Stimulated activated naive B cell treated with anti-CD40 and anti-IgM and Interleukin-4, amounts not matched to agents 10 μg/mL and 1 μg/mL and 100 μg/mL, for 72 hours (primary cell): ENCODE results near the gene RCSD1.
"Not testable (repeated sequence)": the region's sequence is repeated elsewhere in the genome, so short reads cannot be mapped to it uniquely, and the experiment has no call there.

Experiments
- ATAC-seq, 2 donors: fragments of 150-1000 bp; cut with Tn5 transposase; replicated peaks; 2 replicates each; pipeline ENCODE4 v1.10.0; 2021; ENCODE audit warnings: moderate library complexity in 1 of 2
- DNase-seq: peaks from one replicate; pipeline ENCODE4 v3.0.0; 2021
- H3K27ac Mint-ChIP-seq: one replicate; pipeline ENCODE4 v1.8.0; 2022; ENCODE audit warnings: mild to moderate bottlenecking, mixed read lengths
- H3K27me3 Mint-ChIP-seq, 2 donors: one replicate each; pipeline ENCODE4 v1.8.0; 2022; ENCODE audit warnings: mixed read lengths in 2 of 2
- H3K36me3 Mint-ChIP-seq, 2 donors: one replicate each; pipeline ENCODE4 v1.8.0; 2022; ENCODE audit warnings: mixed read lengths in 2 of 2, mild to moderate bottlenecking in 1 of 2
- H3K4me1 Mint-ChIP-seq, 2 donors: one replicate each; pipeline ENCODE4 v1.8.0; 2022; ENCODE audit warnings: mixed read lengths in 2 of 2, mild to moderate bottlenecking in 1 of 2
- H3K4me3 Mint-ChIP-seq, 2 donors: one replicate each; pipeline ENCODE4 v1.8.0; 2022; ENCODE audit warnings: mild to moderate bottlenecking in 2 of 2, mixed read lengths in 2 of 2, moderate library complexity in 1 of 2
- H3K9me3 Mint-ChIP-seq, 2 donors: one replicate each; pipeline ENCODE4 v1.8.0; 2022; ENCODE audit warnings: mixed read lengths in 2 of 2, mild to moderate bottlenecking in 1 of 2

The RCSD1 gene

DNA sequence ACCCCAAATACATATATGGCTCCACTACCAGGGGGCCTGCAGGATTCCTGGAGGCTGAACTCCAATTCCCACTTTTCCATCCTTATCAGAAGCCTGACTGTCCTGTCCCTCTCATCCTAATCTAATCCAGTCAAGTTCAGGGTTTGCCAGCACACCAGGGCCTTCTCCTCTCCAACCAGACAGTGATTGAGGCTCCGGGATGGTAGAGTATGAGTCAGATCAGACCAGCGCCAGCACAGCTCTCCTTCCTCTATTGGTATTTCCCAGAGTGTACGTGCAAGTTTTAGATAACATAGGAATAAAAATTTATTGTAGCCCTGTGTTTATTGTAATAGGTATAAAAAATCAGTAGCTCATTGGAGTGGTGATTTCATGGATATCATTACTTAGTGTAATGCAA, 24.5 kb upstream of the RCSD1 start:
- H3K27ac Mint-ChIP-seq, result no peak overlapping the region
- peaks cover 8 to 9% of the 10 kb centered on the region in 2 donors for H3K9me3 Mint-ChIP-seq
- ATAC-seq (no peak), DNase-seq (no peak)
- no peaks in the 10 kb centered on the region for H3K27me3 Mint-ChIP-seq
- H3K36me3 Mint-ChIP-seq, result peaks cover 6 to 17% of the 10 kb centered on the region in 2 donors
- no peak overlapping the region for H3K4me3 Mint-ChIP-seq
- peaks cover 33% of the 10 kb centered on the region in 2 donors for H3K4me1 Mint-ChIP-seq

DNA sequence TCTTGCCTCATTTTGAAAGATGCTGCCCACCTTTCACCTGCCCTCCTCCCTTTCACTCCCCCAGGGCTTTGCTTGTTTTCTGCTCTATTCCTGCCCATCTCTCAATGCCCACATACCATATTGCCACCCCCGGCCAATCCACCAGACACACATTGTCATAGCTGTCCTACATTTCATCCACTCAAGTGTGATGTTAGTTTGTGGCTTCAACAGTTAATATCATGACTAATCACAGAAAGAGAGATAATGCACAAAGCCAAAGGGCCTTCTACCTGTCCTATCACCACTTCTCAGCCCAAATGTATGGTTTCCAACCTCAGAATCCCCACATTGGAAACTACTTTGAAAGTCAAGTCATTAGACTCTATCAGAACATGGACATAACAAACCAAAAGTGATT, 18.0 kb upstream of the RCSD1 start:
- ATAC-seq, result peak; percentile 34 to 56
- Mint-ChIP-seq H3K36me3 (peaks cover 4 to 15% of the 10 kb centered on the region in 2 donors), H3K4me3 (no peak overlapping the region), H3K9me3 (peaks cover 9 to 10% of the 10 kb centered on the region in 2 donors), H3K4me1 (peaks cover 32 to 42% of the 10 kb centered on the region in 2 donors), H3K27ac (no peak overlapping the region), H3K27me3 (no peaks in the 10 kb centered on the region)
- no peak for DNase-seq

DNA sequence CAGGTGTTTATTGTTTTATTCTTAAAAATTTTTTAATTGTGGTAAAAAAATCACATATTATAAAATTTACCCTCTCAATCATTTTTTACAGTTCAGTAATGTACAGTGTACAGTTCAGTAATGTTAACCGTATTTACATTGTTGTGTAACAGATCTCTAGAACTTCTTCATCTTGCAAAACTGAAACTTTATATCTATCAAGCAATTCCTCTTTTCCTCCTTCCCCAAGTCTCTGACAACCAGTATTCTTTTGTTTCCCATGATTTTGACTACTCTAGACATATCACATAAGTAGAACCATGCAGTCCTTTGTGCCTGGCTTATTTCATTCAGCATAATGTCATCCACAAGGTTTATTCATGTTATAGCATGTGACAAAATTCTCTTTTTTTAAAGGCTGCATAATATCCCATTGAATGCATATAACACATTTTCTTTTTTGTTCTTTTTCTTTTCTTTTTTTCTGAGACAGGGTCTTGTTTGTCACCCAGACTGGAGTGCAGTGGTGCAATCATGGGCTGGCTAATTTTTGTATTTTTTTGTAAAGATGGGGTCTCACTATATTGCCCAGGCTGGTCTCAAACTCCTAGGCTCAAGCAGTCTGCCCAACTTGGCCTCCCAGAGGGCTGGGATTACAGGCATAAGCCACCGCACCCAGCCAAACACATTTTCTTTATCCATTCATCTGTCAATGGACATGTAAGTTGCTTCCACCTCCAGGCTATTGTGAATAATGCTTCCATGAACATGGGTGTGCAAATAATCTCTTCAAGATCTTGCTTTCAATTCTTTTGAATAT, 17.2 kb upstream of the RCSD1 start:
- ATAC-seq (no peak), DNase-seq (no peak)
- Mint-ChIP-seq H3K27ac (no peak overlapping the region), H3K4me1 (peaks cover 39 to 50% of the 10 kb centered on the region in 2 donors), H3K36me3 (peaks cover 0 to 9% of the 10 kb centered on the region in 2 donors), H3K27me3 (no peaks in the 10 kb centered on the region), H3K4me3 (no peak overlapping the region), H3K9me3 (peaks cover 4 to 5% of the 10 kb centered on the region in 2 donors)

DNA sequence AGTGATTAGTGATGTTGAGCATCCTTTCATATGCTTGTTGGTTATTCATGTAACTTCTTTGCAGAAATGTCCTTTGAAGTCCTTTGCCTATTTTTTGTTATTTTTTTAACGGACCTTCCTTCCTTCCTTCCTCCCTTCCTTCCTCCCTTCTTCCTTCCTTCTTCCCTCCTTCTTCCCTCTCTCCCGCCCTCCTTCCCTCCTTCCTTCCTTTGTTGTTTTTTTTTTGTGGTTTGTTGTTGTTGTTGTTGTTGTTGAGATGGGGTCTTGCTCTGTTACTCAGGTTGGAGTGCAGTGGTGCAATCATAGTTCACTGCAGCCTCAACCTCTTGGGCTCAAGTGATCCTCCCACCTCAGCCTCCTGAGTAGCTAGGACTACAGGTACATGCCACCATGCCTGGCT, 16.0 kb upstream of the RCSD1 start:
- Mint-ChIP-seq H3K4me1 (peaks cover 51 to 62% of the 10 kb centered on the region in 2 donors), H3K27ac (peak overlapping the region; percentile 82), H3K4me3 (peak overlapping the region in 1 of 2 donors; percentile 7)
- not testable (repeated sequence) for H3K27me3 Mint-ChIP-seq, ATAC-seq, H3K9me3 Mint-ChIP-seq, H3K36me3 Mint-ChIP-seq, DNase-seq

DNA sequence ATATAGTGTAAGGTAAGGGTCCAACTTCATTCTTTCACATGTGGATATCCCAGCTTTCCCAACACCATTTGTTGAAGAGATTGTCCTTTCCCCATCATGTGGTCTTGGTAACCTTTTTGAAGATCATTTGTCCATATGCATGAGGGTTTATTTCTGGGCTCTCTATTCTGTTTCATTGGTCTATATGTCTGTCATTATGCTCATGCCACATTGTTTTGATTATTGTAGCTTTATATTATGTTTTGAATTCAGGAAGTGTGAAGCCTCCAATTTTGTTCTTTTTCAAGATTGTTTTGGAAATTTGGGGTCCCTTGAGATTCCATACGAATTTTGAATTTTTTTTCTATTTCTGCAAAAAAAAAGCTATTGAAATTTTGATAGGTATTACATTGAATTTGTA, 15.2 kb upstream of the RCSD1 start:
- H3K27ac Mint-ChIP-seq, result no peak overlapping the region

DNA sequence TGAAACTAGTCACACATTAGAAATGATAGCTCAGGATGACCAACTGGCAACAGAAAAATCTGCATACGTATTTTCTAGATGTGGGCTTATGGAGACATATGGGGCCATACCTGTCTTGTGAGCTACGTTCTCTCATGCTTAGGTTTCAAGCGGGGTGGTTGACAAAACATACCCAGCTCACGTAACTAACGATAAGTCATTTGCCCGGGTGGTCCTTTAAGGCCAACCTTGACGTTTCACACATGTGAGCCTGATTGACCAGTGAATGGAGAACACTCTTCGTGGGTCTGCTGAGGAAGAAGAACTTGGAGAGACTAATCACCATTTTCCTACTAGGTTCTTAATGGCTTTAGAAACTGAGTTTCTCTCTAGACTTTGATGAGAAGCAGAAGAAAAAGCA, 13.5 kb upstream of the RCSD1 start:
- Mint-ChIP-seq H3K27ac (peak overlapping the region; percentile 75), H3K4me1 (peaks cover 51 to 76% of the 10 kb centered on the region in 2 donors), H3K9me3 (peaks cover 2 to 4% of the 10 kb centered on the region in 2 donors), H3K36me3 (peaks cover 0 to 4% of the 10 kb centered on the region in 2 donors), H3K27me3 (no peaks in the 10 kb centered on the region), H3K4me3 (peak overlapping the region; percentile 63 to 74)
- no peak for DNase-seq
- ATAC-seq, result no peak

More for the DNA sequence above, 15.2 kb upstream of the RCSD1 start:
- no peaks in the 10 kb centered on the region for H3K27me3 Mint-ChIP-seq
- H3K36me3 Mint-ChIP-seq, result peaks cover 0 to 4% of the 10 kb centered on the region in 2 donors
- ATAC-seq (no peak), DNase-seq (no peak)
- no peak overlapping the region for H3K4me3 Mint-ChIP-seq
- peaks cover 2 to 4% of the 10 kb centered on the region in 2 donors for H3K9me3 Mint-ChIP-seq
- H3K4me1 Mint-ChIP-seq, result peaks cover 48 to 71% of the 10 kb centered on the region in 2 donors

DNA sequence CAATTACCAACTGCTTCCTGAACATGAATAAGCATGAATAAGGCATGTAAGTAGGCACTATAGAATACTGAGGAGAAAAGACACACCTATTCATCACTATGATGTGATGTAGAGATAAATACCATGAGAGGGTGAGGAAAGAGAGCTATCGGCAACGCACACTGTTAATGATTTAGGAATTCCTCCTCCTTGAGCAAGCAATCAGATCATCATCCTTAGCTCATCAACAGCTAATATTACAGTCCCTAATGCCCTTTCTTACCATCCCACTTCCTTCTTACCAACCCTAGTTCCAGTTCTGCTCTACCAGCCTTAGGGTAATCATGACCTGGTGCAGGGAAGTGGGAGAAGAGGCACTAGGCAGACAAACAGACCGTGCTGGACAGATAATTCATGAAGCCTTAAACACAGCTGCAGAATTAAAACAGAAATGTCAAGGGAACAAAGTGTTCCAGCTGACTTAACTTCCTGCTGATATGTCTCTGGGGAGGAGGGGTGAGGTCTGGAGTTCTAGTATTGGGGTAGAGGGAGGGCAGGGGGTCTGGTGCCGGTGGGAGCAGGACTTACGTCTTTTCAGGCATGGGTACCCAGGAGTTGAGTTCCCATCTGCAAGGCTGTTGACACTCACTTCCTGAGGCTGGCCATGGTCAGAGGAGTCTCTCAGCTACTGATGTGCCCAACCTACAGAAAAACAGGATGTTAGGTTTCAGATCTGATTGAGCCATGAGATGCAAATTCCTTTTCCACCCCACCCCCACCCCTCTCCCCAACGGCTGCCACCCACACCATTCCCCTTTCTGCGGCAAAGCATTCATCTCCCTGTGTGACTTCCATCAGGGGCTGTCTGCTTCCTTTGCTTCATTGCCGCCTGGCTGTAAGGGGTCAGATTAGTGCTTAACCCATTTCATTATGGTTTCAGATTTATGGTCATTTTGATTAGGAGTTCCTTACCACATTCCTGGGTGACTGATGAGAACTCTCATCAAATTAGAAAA, 12.6 kb upstream of the RCSD1 start:
- H3K9me3 Mint-ChIP-seq, result peaks cover 2 to 4% of the 10 kb centered on the region in 2 donors
- no peaks in the 10 kb centered on the region for H3K27me3 Mint-ChIP-seq
- peaks cover 0 to 4% of the 10 kb centered on the region in 2 donors for H3K36me3 Mint-ChIP-seq
- peak overlapping the region; percentile 75 for H3K27ac Mint-ChIP-seq
- peak overlapping the region; percentile 63 to 74 for H3K4me3 Mint-ChIP-seq
- peak; percentile 77 for DNase-seq
- peak; percentile 85 to 87 for ATAC-seq
- H3K4me1 Mint-ChIP-seq, result peaks cover 47 to 72% of the 10 kb centered on the region in 2 donors

DNA sequence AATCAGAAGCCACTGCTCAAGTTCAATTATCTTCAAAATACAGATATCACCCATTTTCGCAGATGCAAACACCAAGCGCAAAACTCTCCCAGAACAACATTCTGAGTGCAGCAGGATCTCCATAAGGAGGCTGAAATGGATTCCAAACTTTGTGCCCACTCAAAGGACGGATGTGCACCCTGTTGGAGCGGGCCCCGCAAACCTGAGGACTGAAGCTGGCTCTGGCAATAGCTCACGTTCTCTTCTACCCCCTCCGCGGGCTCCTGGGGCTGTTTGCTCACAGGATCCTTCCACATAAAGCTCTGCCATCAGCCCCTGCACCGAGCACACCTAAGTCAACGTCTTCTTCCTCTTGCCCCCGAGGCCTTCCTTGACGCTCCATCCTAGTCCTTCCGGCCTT, 11.7 kb upstream of the RCSD1 start:
- peaks cover 2 to 4% of the 10 kb centered on the region in 2 donors for H3K9me3 Mint-ChIP-seq
- H3K36me3 Mint-ChIP-seq, result peaks cover 0 to 4% of the 10 kb centered on the region in 2 donors
- ATAC-seq, result no peak
- peak overlapping the region; percentile 75 for H3K27ac Mint-ChIP-seq
- no peaks in the 10 kb centered on the region for H3K27me3 Mint-ChIP-seq
- DNase-seq, result no peak
- H3K4me3 Mint-ChIP-seq, result peak overlapping the region; percentile 63 to 74
- peaks cover 47 to 73% of the 10 kb centered on the region in 2 donors for H3K4me1 Mint-ChIP-seq

DNA sequence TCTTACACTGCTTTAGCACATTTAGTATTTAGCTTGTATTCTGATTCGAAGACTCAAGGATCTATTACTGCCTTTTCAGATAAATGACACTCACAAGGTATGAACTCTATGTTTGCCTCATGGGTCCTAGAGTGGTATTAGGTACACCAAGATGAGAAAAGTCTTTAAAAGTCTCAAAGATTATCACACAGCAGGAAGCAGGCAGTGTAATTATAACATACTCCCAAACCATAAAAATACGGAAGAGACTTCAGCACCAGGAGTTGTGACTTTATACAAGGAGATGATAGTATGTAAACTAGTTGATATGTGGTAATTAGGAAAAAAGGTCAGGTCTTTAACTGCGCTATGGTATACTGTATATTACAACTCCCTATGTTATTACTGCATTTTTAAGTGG, 11.2 kb upstream of the RCSD1 start:
- Mint-ChIP-seq H3K9me3 (peaks cover 2 to 4% of the 10 kb centered on the region in 2 donors), H3K27me3 (no peaks in the 10 kb centered on the region), H3K36me3 (peaks cover 0 to 4% of the 10 kb centered on the region in 2 donors), H3K4me1 (peaks cover 48 to 74% of the 10 kb centered on the region in 2 donors), H3K4me3 (peak overlapping the region; percentile 11 to 46), H3K27ac (peak overlapping the region; percentile 75)
- ATAC-seq (no peak), DNase-seq (no peak)

DNA sequence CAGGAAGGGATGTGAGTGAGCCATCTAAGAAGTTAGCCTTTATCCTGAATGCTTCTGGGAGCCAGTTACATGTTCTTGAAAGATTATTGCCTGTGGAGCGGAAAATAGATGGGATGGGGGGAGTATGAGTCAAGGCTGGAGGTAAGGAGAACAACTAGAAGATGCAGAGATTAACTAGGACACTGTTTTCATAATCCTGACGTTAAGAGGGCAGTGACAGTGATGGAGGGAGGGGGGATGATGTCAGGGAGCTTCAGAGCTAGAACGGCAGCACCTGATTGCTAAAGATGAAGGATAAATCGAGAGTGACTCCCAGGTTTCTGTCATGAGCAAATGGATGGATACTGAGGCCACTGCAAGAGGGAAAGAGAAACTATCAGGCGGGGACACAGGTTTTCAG, 10.0 kb upstream of the RCSD1 start:
- no peaks in the 10 kb centered on the region for H3K36me3 Mint-ChIP-seq
- peaks cover 50 to 77% of the 10 kb centered on the region in 2 donors for H3K4me1 Mint-ChIP-seq
- DNase-seq, result no peak
- peak overlapping the region; percentile 72 for H3K27ac Mint-ChIP-seq
- no peak for ATAC-seq
- H3K9me3 Mint-ChIP-seq, result no peaks in the 10 kb centered on the region
- H3K4me3 Mint-ChIP-seq, result peak overlapping the region; percentile 47 to 59
- no peaks in the 10 kb centered on the region for H3K27me3 Mint-ChIP-seq

DNA sequence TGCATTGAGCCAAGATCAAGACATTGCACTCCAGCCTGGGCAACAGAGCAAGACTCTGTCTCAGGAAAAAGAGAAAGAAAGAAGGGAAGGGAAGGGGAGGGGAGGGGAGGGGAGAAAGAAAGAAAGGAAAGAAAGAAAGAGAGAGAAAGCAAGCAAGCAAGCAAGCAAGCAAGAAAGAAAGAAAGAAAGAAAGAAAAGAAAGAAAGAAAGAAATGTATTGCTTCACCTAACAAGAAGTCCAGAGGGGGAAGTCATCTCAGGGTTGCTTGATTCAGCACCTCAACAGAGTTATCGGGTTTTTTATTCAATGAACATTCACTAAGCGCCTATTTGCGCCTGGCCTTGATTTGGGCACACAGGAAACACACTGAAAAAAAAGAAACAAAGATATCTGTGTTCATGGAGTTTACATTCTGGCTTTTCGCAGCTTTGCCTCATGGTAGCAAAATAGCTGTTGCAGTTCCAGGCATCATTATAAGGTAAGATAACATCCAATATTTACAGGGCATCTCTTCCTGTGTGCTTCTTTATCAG, 8.2 kb upstream of the RCSD1 start:
- no peak for ATAC-seq

DNA sequence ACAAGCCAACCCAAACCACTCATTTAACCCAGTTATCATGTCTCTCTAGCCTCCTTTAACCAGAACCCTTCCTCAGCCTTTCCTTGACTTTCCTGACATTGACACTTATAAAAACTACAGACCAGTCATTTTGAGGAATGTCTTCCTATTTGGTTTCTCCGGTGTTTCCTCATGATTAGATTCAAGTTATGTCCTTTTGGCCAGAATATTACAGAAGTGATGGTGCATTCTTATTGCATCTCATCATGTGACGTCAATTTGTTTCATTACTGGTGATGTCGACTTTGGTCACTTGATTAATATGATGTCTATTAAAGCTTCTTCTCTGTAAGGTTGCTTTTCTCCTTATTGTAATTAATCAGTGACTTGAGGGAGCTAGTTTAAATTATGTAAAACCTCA, 6.1 kb upstream of the RCSD1 start:
- Mint-ChIP-seq H3K9me3 (peaks cover 0 to 3% of the 10 kb centered on the region in 2 donors), H3K36me3 (no peaks in the 10 kb centered on the region), H3K27ac (peak overlapping the region; percentile 4), H3K27me3 (no peaks in the 10 kb centered on the region), H3K4me3 (no peak overlapping the region), H3K4me1 (peaks cover 45 to 80% of the 10 kb centered on the region in 2 donors)
- DNase-seq (no peak), ATAC-seq (no peak)

More for the DNA sequence above, 8.2 kb upstream of the RCSD1 start:
- peaks cover 0 to 3% of the 10 kb centered on the region in 2 donors for H3K9me3 Mint-ChIP-seq
- DNase-seq, result no peak
- no peaks in the 10 kb centered on the region for H3K27me3 Mint-ChIP-seq
- peaks cover 53 to 83% of the 10 kb centered on the region in 2 donors for H3K4me1 Mint-ChIP-seq
- H3K27ac Mint-ChIP-seq, result peak overlapping the region; percentile 57
- no peaks in the 10 kb centered on the region for H3K36me3 Mint-ChIP-seq
- H3K4me3 Mint-ChIP-seq, result peak overlapping the region; percentile 30 to 50

DNA sequence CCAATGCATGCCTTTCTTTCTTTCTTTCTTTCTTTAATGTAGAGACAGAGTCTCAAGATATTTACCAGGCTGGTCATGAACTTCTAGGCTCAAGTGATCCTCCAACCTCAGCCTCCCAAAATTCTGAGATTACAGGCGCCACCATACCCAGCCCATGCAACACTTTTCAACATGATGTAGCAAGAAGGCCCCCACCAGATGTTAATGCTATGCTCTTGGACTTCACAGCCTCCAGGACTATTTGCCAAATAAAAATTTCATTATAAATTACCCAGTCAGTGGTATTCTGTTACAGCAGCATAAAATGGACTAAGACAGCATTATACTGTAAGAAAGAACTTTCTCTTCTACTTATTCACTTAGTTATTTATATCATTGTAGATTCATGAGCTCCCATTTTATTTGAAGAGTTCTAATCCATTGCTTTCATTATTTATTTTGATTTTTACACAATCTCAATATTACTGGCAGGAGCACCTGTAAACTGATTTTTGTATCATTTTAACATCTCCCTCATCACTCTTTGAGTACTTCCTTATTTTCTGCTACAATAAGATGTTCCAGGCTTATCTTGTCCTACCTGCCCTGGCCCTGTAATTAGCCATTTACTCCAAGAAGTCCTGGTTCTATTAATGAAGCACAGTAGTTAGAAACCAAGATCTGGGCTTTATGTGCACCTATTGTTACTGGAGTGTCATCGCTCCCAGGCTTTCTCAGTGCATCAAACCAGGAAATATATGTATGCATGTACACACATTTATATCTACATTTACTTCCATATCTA, 4.8 kb upstream of the RCSD1 start:
- peaks cover 0 to 3% of the 10 kb centered on the region in 2 donors for H3K9me3 Mint-ChIP-seq
- peak overlapping the region; percentile 57 for H3K27ac Mint-ChIP-seq

More for the DNA sequence above, 4.8 kb upstream of the RCSD1 start:
- ATAC-seq (no peak), DNase-seq (no peak)
- no peaks in the 10 kb centered on the region for H3K27me3 Mint-ChIP-seq
- H3K4me1 Mint-ChIP-seq, result peaks cover 47 to 77% of the 10 kb centered on the region in 2 donors
- no peak overlapping the region for H3K4me3 Mint-ChIP-seq
- peaks cover 3 to 5% of the 10 kb centered on the region in 2 donors for H3K36me3 Mint-ChIP-seq
